Right kidney (tissue), 1 donor: ENCODE results near the gene FAR2.
"Not testable (repeated sequence)": the region's sequence is repeated elsewhere in the genome, so short reads cannot be mapped to it uniquely, and the experiment has no call there.

Experiments used
- DNase-seq: peaks from one replicate; pipeline ENCODE4 v3.0.0-alpha.2; 2016

FAR2 gene

GRCh38 chr12:29333178-29333577 is 184.1 kb downstream of the FAR2 start:
- no peak for DNase-seq

GRCh38 chr12:29334937-29335336 is 185.9 kb downstream of the FAR2 start:
- no peak for DNase-seq

- DNase-seq: no peak
Measured at GRCh38 chr12:29337325-29337724, 188.2 kb downstream of the FAR2 start.

GRCh38 chr12:29343022-29343799 is 194.1 kb downstream of the FAR2 start:
- no peak for DNase-seq

- no peak for DNase-seq
Measured at GRCh38 chr12:29346769-29347421, 197.8 kb downstream of the FAR2 start.

GRCh38 chr12:29350080-29350479 is 201.0 kb downstream of the FAR2 start:
- no peak for DNase-seq

GRCh38 chr12:29354954-29355353 is 205.9 kb downstream of the FAR2 start:
- DNase-seq: no peak

GRCh38 chr12:29365091-29365490 is 216.0 kb downstream of the FAR2 start:
- no peak for DNase-seq

GRCh38 chr12:29374012-29374411 is 224.9 kb downstream of the FAR2 start:
- no peak for DNase-seq

- DNase-seq: no peak
Measured at GRCh38 chr12:29374913-29375312, 225.8 kb downstream of the FAR2 start.

GRCh38 chr12:29376118-29376517 is 227.0 kb downstream of the FAR2 start:
- no peak for DNase-seq

GRCh38 chr12:29380536-29381523 is 231.8 kb downstream of the FAR2 start, which contains the start of gene ERGIC2:
Gene ERGIC2 (minus strand): TSS chr12:29381172. CDS start chr12:29371633, 9,539 bp downstream.
- DNase-seq: peak; percentile 91

GRCh38 chr12:29382251-29382650 is 233.2 kb downstream of the FAR2 start:
- DNase-seq: no peak

- DNase-seq: not testable (repeated sequence)
Measured at GRCh38 chr12:29385194-29385593, 236.1 kb downstream of the FAR2 start.
